Measurements from ENCODE around the gene PARP11. TPM values are rescaled to one million over a fixed set of nuclear protein-coding genes. Genes with fewer than 3 reads are reported as not detected.

Gene PARP11
- total and polyA plus RNA-seq, 2 experiments from 2014 or later, result 3.1 to 9.4 TPM

DNA sequence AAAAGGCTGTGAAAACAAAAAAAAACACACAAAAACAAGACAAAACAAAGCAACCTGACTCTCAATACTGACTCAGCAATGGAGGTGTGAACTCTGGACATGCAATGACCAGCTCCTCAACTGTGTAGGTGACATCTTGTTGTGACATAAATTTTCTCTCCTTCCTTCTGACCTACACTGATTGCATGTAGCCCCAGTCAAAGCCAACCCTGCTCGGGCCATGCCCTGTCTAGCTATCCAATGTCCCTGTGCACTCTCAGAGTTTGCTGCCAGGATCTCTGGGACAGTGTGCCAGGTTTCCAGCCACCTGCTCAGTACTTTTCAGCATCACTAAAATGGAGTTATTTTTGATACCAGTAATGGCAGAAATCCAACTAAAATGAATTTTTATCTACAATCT is 101.3 kb downstream of the PARP11 start:
- Histone ChIP-seq H3K4me2 (no peak overlapping the region), H3K4me3 (no peak overlapping the region), H3K36me3 (replicated peaks; ENCODE audit: insufficient read depth, low read depth) (no peaks in the 10 kb centered on the region), H3K27me3 (peaks cover 21% of the 10 kb centered on the region), H3K9me2 (replicated peaks; ENCODE audit: insufficient read depth) (no peaks in the 10 kb centered on the region), H3K9me3 (ENCODE audit: low read depth) (no peaks in the 10 kb centered on the region), H3K27ac (no peak overlapping the region), H3K79me2 (no peaks in the 10 kb centered on the region), H2AFZ (no peak overlapping the region), H4K20me1 (ENCODE audit: insufficient read depth, poor library complexity, severe bottlenecking) (no peaks in the 10 kb centered on the region), H3K4me1 (ENCODE audit: insufficient read depth) (no peaks in the 10 kb centered on the region)
- TF ChIP-seq EZH2phosphoT487 (IDR thresholded peaks at IDR 0.05; ENCODE audit: low read depth, severe bottlenecking, unreplicated experiment) (no peak), EZH2 (IDR thresholded peaks at IDR 0.05; ENCODE audit: borderline replicate concordance) (no peak)
- TF ChIP-seq, protein P1, sequence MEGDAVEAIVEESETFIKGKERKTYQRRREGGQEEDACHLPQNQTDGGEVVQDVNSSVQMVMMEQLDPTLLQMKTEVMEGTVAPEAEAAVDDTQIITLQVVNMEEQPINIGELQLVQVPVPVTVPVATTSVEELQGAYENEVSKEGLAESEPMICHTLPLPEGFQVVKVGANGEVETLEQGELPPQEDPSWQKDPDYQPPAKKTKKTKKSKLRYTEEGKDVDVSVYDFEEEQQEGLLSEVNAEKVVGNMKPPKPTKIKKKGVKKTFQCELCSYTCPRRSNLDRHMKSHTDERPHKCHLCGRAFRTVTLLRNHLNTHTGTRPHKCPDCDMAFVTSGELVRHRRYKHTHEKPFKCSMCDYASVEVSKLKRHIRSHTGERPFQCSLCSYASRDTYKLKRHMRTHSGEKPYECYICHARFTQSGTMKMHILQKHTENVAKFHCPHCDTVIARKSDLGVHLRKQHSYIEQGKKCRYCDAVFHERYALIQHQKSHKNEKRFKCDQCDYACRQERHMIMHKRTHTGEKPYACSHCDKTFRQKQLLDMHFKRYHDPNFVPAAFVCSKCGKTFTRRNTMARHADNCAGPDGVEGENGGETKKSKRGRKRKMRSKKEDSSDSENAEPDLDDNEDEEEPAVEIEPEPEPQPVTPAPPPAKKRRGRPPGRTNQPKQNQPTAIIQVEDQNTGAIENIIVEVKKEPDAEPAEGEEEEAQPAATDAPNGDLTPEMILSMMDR (IDR thresholded peaks at IDR 0.05; ENCODE audit: poor library complexity), result no peak
- 92% methylated on average over 1 of the region's 1 CpG for WGBS (ENCODE audit: low lambda C conversion rate, missing lambda C conversion rate)
- DNase-seq (ENCODE audit: low spot score), result no peak

DNA sequence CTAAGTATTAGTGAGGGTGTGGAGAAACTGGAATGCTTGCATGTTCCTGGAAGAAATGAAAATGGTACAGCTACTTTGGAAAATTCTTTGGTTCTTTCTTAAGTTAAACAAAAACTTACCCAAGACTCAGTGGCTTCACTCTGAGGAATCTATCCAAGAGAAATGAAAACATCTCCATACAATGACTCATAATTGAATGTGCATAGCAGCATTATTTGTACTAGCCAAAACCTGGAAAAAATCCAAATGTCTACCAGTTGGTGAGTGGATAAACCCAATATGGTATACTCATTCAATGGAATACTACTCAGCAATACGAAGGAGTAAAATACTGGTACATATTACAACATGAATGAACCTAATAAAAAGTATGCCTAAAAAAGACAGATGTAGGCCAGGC is 102.3 kb downstream of the PARP11 start:
- peaks cover 13% of the 10 kb centered on the region for H3K27me3 ChIP-seq
- 91% methylated on average over 1 of the region's 1 CpG for WGBS (ENCODE audit: low lambda C conversion rate, missing lambda C conversion rate)
- no peaks in the 10 kb centered on the region for H3K36me3 ChIP-seq (replicated peaks; ENCODE audit: insufficient read depth, low read depth)

DNA sequence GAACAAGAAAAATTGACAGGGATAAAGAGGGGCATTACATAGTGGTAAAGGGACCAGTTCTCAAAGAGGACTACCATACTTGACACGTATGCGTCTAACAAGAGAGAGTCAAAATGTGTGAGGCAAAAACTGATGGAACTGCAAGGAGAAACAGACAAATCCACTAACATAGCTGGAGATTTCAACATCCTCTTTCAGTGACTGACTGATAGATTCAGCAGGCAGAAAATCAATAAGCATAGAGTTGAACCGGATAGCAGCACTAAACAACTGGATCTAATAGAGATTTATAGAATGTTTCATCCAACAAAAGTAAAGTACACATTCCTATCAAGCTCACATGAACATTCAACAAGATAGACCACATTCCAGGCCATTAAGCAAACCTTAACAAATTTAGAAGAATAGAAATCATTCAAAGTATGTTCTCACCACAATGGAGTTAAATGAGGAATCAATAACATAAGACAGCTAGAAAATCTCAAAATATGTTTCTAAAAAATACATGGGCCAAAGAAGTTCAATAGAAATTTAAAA is 104.2 kb downstream of the PARP11 start:
- H2AFZ ChIP-seq, result no peak overlapping the region
- no peaks in the 10 kb centered on the region for H3K36me3 ChIP-seq (replicated peaks; ENCODE audit: insufficient read depth, low read depth)
- WGBS (ENCODE audit: low lambda C conversion rate, missing lambda C conversion rate), result 82% methylated on average over 3 of the region's 3 CpGs
- H3K27ac ChIP-seq, result no peak overlapping the region
- H3K4me3 ChIP-seq, result no peak overlapping the region
- H3K4me2 ChIP-seq, result no peak overlapping the region
- no peaks in the 10 kb centered on the region for H3K4me1 ChIP-seq (ENCODE audit: insufficient read depth)
- H3K27me3 ChIP-seq, result no peaks in the 10 kb centered on the region
- no peaks in the 10 kb centered on the region for H3K9me3 ChIP-seq (ENCODE audit: low read depth)
- no peak for DNase-seq (ENCODE audit: low spot score)
- H4K20me1 ChIP-seq (ENCODE audit: insufficient read depth, poor library complexity, severe bottlenecking), result no peaks in the 10 kb centered on the region
- no peaks in the 10 kb centered on the region for H3K9me2 ChIP-seq (replicated peaks; ENCODE audit: insufficient read depth)
- no peak for TF ChIP-seq EZH2phosphoT487 (IDR thresholded peaks at IDR 0.05; ENCODE audit: low read depth, severe bottlenecking, unreplicated experiment)
- TF ChIP-seq, protein P1 (IDR thresholded peaks at IDR 0.05; ENCODE audit: poor library complexity), result no peak
- TF ChIP-seq EZH2 (IDR thresholded peaks at IDR 0.05; ENCODE audit: borderline replicate concordance), result no peak
- no peaks in the 10 kb centered on the region for H3K79me2 ChIP-seq

More for the DNA sequence above, 102.3 kb downstream of the PARP11 start:
- Histone ChIP-seq H3K27ac (no peak overlapping the region), H2AFZ (no peak overlapping the region), H3K4me1 (ENCODE audit: insufficient read depth) (no peaks in the 10 kb centered on the region), H3K9me3 (ENCODE audit: low read depth) (no peaks in the 10 kb centered on the region), H3K4me2 (no peak overlapping the region), H4K20me1 (ENCODE audit: insufficient read depth, poor library complexity, severe bottlenecking) (no peaks in the 10 kb centered on the region), H3K4me3 (no peak overlapping the region), H3K9me2 (replicated peaks; ENCODE audit: insufficient read depth) (no peaks in the 10 kb centered on the region), H3K79me2 (no peaks in the 10 kb centered on the region)
- no peak for DNase-seq (ENCODE audit: low spot score)
- TF ChIP-seq, protein P1 (IDR thresholded peaks at IDR 0.05; ENCODE audit: poor library complexity), result no peak
- TF ChIP-seq EZH2phosphoT487 (IDR thresholded peaks at IDR 0.05; ENCODE audit: low read depth, severe bottlenecking, unreplicated experiment) (no peak), EZH2 (IDR thresholded peaks at IDR 0.05; ENCODE audit: borderline replicate concordance) (no peak)

All from hepatocyte (in vitro differentiated cells).